K562 (cell line): ENCODE data around the gene SPHK2. TPM values are rescaled to one million over a fixed set of nuclear protein-coding genes. Genes with fewer than 3 reads are reported as not detected.

ENCODE experiments used
- CBX3 ChIP-seq, 2 experiments: IDR thresholded peaks; 1 replicate in 1 of 2; 2 replicates in 1 of 2; pipeline ENCODE4 v1.6.1; 2012; ENCODE audit warnings: inconsistent platforms in 2 of 2, low read length in 2 of 2, borderline replicate concordance in 1 of 2, control low read depth in 1 of 2
- FOXA3 ChIP-seq, 2 experiments: fragments of 450-650 bp in 1 of 2; sonication (generic) in 1 of 2; formaldehyde crosslinking; IDR thresholded peaks in 1 of 2; conservative IDR thresholded peaks in 1 of 2; 2 replicates each; pipeline versions ENCODE4 v1.4.0 to v1.8.0; 2020 to 2022; ENCODE audit warnings: mild to moderate bottlenecking in 2 of 2, missing genetic modification reagents in 1 of 2
- KAT7 ChIP-seq: sonication (generic); formaldehyde crosslinking; IDR thresholded peaks from 2 replicates; pipeline ENCODE4 v1.8.0; 2022; ENCODE audit warnings: missing genetic modification reagents, mild to moderate bottlenecking, borderline replicate concordance
- MYC ChIP-seq, 2 experiments: fragments of 250-450 bp in 1 of 2; sonication (Bioruptor Pico) in 1 of 2; IDR thresholded peaks; 2 replicates each; pipeline versions ENCODE4 v1.5.1 to v1.6.1; 2012 to 2021; ENCODE audit warnings: low read depth in 2 of 2, borderline replicate concordance in 1 of 2, improper control_type of control experiment in 1 of 2, low read length in 1 of 2, mild to moderate bottlenecking in 1 of 2, moderate library complexity in 1 of 2
- NRF1 ChIP-seq, 2 experiments: fragments of 450-650 bp; IDR thresholded peaks in 1 of 2; conservative IDR thresholded peaks in 1 of 2; 2 replicates each; pipeline ENCODE4 v1.6.1; 2014; ENCODE audit warnings: mild to moderate bottlenecking in 2 of 2
- PRMT5 ChIP-seq: sonication (generic); formaldehyde crosslinking; IDR thresholded peaks from 2 replicates; pipeline ENCODE4 v1.5.0; 2020; ENCODE audit warnings: missing genetic modification reagents
- PYGO2 ChIP-seq: fragments of 450-650 bp; IDR thresholded peaks from 2 replicates; pipeline ENCODE4 v1.6.1; 2016; ENCODE audit warnings: mild to moderate bottlenecking, missing genetic modification characterization, moderate library complexity, missing compliant biosample characterization
- RBM15 ChIP-seq: fragments of 200-400 bp; formaldehyde crosslinking; IDR thresholded peaks from 2 replicates; pipeline ENCODE4 v1.6.1; 2018; ENCODE audit warnings: mild to moderate bottlenecking, low read length, moderate library complexity; ENCODE audit not compliant: insufficient read depth
- ZEB2 ChIP-seq: fragments of 450-650 bp; IDR thresholded peaks from 2 replicates; pipeline ENCODE4 v1.6.1; 2016
- polyA plus RNA-seq, 8 experiments: library from polyadenylated mRNA; depleted of rRNA in 4 of 8; stranded (reverse) in 5 of 8; unstranded in 3 of 8; fragments of >200 nt; fragmentation: Nextera tagmentation in 2 of 8; fragmentation: Illumina TruSeq in 1 of 8; extraction: Ambion mirVana in 2 of 8; extraction: Trizol in 1 of 8; gene quantifications; 2 replicates each; pipeline versions ENCODE4 v1.2.1 to v1.2.3, GENCODE V29; 2011 to 2014; ENCODE audit warnings: inconsistent platforms in 1 of 8, missing spikeins in 1 of 8
- total RNA-seq, 7 experiments: library from RNA; depleted of rRNA in 6 of 7; stranded (reverse); fragments of >200 nt in 6 of 7; fragmentation: Illumina TruSeq in 2 of 7; extraction: Trizol in 2 of 7; gene quantifications; 2 replicates each; pipeline versions ENCODE4 v1.2.1 to v1.2.3, GENCODE V29; 2011 to 2021; ENCODE audit warnings: low replicate concordance in 1 of 7
- TF ChIP-seq, protein P1 (sequence below): fragments of 450-650 bp; formaldehyde crosslinking; IDR thresholded peaks from 2 replicates; pipeline ENCODE4 v1.4.0; 2022; ENCODE audit warnings: mild to moderate bottlenecking, moderate library complexity
- TF ChIP-seq, protein P2 (sequence below): sonication (generic); formaldehyde crosslinking; IDR thresholded peaks from 2 replicates; pipeline ENCODE4 v1.5.0; 2020; ENCODE audit warnings: missing genetic modification reagents
- TF ChIP-seq, protein P3 (sequence below): fragments of 250-450 bp; sonication (Bioruptor Pico); IDR thresholded peaks from 2 replicates; pipeline ENCODE4 v1.5.0; 2022; ENCODE audit warnings: mild to moderate bottlenecking
- TF ChIP-seq, protein P4 (sequence below): fragments of 250-450 bp; sonication (Bioruptor Pico); IDR thresholded peaks from 2 replicates; pipeline ENCODE4 v1.5.0; 2021; ENCODE audit warnings: mild to moderate bottlenecking, borderline replicate concordance
- TF ChIP-seq, protein P5 (sequence below): fragments of 450-650 bp; IDR thresholded peaks from 2 replicates; pipeline ENCODE4 v1.6.1; 2017; ENCODE audit warnings: antibody characterized with exemption, mild to moderate bottlenecking

The SPHK2 gene
- total and polyA plus RNA-seq, 9 of the 15 experiments (the other 6 are each of a cell fraction or from before 2014, with no cell fraction given): 0.10 to 15.2 (median 2.9) TPM

DNA sequence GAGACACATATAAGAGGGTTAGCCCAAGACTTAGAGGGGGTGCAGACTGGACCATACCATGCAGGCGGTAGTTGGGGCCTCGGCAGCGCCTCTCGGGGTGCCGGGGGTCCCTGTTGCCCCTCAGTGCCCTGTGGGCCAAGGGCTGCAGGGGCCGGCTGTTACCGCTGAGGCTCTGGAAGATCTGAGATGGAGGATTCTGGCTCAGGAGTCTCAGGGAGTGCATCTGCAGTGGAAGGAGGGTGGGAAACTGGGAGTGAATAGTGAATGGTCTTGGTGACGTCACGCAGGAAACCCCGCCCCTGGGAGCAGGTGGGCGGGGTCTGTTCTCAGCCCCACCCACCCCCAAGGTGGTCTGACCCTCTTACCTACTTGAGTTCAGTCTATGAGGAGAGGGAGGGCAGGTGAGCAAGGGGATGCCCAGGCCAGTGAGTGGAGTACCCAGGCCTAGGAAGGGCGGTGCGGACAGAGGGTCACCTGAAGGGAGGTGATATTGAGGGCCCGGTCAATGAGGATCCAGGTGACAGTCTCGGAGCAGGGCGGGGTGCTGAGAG lies 19.6 kb downstream of the SPHK2 start (continued):
- 0 out of 2 replicates have a peak, but pooled peaks have one; percentile 50 for TF ChIP-seq ZEB2
- TF ChIP-seq, protein P1, sequence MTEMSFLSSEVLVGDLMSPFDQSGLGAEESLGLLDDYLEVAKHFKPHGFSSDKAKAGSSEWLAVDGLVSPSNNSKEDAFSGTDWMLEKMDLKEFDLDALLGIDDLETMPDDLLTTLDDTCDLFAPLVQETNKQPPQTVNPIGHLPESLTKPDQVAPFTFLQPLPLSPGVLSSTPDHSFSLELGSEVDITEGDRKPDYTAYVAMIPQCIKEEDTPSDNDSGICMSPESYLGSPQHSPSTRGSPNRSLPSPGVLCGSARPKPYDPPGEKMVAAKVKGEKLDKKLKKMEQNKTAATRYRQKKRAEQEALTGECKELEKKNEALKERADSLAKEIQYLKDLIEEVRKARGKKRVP: no peak
- TF ChIP-seq, protein P2, sequence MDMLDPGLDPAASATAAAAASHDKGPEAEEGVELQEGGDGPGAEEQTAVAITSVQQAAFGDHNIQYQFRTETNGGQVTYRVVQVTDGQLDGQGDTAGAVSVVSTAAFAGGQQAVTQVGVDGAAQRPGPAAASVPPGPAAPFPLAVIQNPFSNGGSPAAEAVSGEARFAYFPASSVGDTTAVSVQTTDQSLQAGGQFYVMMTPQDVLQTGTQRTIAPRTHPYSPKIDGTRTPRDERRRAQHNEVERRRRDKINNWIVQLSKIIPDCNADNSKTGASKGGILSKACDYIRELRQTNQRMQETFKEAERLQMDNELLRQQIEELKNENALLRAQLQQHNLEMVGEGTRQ: no peak
- TF ChIP-seq, protein P3, sequence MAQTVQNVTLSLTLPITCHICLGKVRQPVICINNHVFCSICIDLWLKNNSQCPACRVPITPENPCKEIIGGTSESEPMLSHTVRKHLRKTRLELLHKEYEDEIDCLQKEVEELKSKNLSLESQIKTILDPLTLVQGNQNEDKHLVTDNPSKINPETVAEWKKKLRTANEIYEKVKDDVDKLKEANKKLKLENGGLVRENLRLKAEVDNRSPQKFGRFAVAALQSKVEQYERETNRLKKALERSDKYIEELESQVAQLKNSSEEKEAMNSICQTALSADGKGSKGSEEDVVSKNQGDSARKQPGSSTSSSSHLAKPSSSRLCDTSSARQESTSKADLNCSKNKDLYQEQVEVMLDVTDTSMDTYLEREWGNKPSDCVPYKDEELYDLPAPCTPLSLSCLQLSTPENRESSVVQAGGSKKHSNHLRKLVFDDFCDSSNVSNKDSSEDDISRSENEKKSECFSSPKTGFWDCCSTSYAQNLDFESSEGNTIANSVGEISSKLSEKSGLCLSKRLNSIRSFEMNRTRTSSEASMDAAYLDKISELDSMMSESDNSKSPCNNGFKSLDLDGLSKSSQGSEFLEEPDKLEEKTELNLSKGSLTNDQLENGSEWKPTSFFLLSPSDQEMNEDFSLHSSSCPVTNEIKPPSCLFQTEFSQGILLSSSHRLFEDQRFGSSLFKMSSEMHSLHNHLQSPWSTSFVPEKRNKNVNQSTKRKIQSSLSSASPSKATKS: no peak
- TF ChIP-seq RBM15: no peak
- no peak for TF ChIP-seq MYC (IDR thresholded peaks at IDR 0.05; ENCODE audit: low read depth, low read length)
- TF ChIP-seq MYC (CRISPR knock-in tag; IDR thresholded peaks at IDR 0.05; ENCODE audit: borderline replicate concordance, low read depth): peak; percentile 60; the same call in 1 of the 2 replicates
- TF ChIP-seq PRMT5 (CRISPR knock-in tag): no peak
- no peak; a peak in 1 of 3 replicates for TF ChIP-seq CBX3 (IDR thresholded peaks at IDR 0.05; ENCODE audit: borderline replicate concordance in 1 of 2, low read length in 2 of 2)
- TF ChIP-seq, protein P4, sequence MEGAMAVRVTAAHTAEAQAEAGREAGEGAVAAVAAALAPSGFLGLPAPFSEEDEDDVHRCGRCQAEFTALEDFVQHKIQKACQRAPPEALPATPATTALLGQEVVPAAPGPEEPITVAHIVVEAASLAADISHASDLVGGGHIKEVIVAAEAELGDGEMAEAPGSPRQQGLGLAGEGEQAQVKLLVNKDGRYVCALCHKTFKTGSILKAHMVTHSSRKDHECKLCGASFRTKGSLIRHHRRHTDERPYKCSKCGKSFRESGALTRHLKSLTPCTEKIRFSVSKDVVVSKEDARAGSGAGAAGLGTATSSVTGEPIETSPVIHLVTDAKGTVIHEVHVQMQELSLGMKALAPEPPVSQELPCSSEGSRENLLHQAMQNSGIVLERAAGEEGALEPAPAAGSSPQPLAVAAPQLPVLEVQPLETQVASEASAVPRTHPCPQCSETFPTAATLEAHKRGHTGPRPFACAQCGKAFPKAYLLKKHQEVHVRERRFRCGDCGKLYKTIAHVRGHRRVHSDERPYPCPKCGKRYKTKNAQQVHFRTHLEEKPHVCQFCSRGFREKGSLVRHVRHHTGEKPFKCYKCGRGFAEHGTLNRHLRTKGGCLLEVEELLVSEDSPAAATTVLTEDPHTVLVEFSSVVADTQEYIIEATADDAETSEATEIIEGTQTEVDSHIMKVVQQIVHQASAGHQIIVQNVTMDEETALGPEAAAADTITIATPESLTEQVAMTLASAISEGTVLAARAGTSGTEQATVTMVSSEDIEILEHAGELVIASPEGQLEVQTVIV (CRISPR knock-in tag): no peak
- TF ChIP-seq NRF1 (conservative IDR thresholded peaks at IDR 0.05 in 1 of 2, IDR thresholded peaks at IDR 0.05 in 1 of 2): peak in 1 of 2 experiments; percentile 11; a peak in 1 of 4 replicates
- no peak for TF ChIP-seq KAT7 (CRISPR knock-in tag)
- no peak for TF ChIP-seq PYGO2 (tag)
- TF ChIP-seq, protein P5, sequence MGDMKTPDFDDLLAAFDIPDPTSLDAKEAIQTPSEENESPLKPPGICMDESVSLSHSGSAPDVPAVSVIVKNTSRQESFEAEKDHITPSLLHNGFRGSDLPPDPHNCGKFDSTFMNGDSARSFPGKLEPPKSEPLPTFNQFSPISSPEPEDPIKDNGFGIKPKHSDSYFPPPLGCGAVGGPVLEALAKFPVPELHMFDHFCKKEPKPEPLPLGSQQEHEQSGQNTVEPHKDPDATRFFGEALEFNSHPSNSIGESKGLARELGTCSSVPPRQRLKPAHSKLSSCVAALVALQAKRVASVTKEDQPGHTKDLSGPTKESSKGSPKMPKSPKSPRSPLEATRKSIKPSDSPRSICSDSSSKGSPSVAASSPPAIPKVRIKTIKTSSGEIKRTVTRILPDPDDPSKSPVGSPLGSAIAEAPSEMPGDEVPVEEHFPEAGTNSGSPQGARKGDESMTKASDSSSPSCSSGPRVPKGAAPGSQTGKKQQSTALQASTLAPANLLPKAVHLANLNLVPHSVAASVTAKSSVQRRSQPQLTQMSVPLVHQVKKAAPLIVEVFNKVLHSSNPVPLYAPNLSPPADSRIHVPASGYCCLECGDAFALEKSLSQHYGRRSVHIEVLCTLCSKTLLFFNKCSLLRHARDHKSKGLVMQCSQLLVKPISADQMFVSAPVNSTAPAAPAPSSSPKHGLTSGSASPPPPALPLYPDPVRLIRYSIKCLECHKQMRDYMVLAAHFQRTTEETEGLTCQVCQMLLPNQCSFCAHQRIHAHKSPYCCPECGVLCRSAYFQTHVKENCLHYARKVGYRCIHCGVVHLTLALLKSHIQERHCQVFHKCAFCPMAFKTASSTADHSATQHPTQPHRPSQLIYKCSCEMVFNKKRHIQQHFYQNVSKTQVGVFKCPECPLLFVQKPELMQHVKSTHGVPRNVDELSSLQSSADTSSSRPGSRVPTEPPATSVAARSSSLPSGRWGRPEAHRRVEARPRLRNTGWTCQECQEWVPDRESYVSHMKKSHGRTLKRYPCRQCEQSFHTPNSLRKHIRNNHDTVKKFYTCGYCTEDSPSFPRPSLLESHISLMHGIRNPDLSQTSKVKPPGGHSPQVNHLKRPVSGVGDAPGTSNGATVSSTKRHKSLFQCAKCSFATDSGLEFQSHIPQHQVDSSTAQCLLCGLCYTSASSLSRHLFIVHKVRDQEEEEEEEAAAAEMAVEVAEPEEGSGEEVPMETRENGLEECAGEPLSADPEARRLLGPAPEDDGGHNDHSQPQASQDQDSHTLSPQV: no peak
- 0 out of 4 replicates have a peak, but pooled peaks of 1 of the 2 experiments have one; percentile 38 for TF ChIP-seq FOXA3 (CRISPR knock-in tag; conservative IDR thresholded peaks at IDR 0.05 in 1 of 2, IDR thresholded peaks at IDR 0.05 in 1 of 2)
